MG63 (cell line): ENCODE results near the gene AREG. TPM values are rescaled to one million over a fixed set of nuclear protein-coding genes. Genes with fewer than 3 reads are reported as not detected.

Source experiments
- DNase-seq: peaks from one replicate; pipeline ENCODE4 v3.0.0-alpha.2; 2020
- H3K27me3 ChIP-seq: fragments of 250-450 bp; sonication (Bioruptor Pico); 2 replicates; pipeline ENCODE4 v1.5.1; 2020; ENCODE audit warnings: mild to moderate bottlenecking, moderate library complexity
- H3K36me3 ChIP-seq: fragments of 250-450 bp; sonication (Bioruptor Pico); 2 replicates; pipeline ENCODE4 v1.5.1; 2020; ENCODE audit warnings: mild to moderate bottlenecking, moderate library complexity
- H3K4me3 ChIP-seq: fragments of 250-450 bp; sonication (Bioruptor Pico); 2 replicates; pipeline ENCODE4 v1.5.1; 2020; ENCODE audit warnings: mild to moderate bottlenecking, moderate library complexity
- H3K9me3 ChIP-seq: fragments of 250-450 bp; sonication (Bioruptor Pico); 2 replicates; pipeline ENCODE4 v1.5.1; 2020; ENCODE audit warnings: mild to moderate bottlenecking, moderate library complexity
- total RNA-seq: library from RNA; depleted of rRNA; stranded (reverse); fragments of >200 nt; shearing (Covaris generic); gene quantifications from 2 replicates; pipeline ENCODE4 v1.2.3, GENCODE V29; 2014; ENCODE audit warnings: low replicate concordance; rRNA removed

The AREG gene
- total RNA-seq, 1 experiment from 2014 or later, result not detected

GRCh38 chr4:74475946-74476345, 31.0 kb downstream of the AREG start:
- Histone ChIP-seq H3K4me3 (no peak overlapping the region), H3K27me3 (no peaks in the 10 kb centered on the region), H3K36me3 (no peaks in the 10 kb centered on the region), H3K9me3 (no peaks in the 10 kb centered on the region)
- DNase-seq, result no peak

- Histone ChIP-seq H3K9me3 (no peaks in the 10 kb centered on the region), H3K36me3 (no peaks in the 10 kb centered on the region), H3K4me3 (no peak overlapping the region), H3K27me3 (no peaks in the 10 kb centered on the region)
- DNase-seq, result no peak
Observed at GRCh38 chr4:74479009-74479408, 34.1 kb downstream of the AREG start.

GRCh38 chr4:74480267-74480666, 35.3 kb downstream of the AREG start:
- H3K27me3 ChIP-seq, result no peaks in the 10 kb centered on the region
- H3K9me3 ChIP-seq, result no peaks in the 10 kb centered on the region
- DNase-seq, result no peak
- H3K36me3 ChIP-seq, result no peaks in the 10 kb centered on the region
- H3K4me3 ChIP-seq, result no peak overlapping the region

- H3K27me3 ChIP-seq, result no peaks in the 10 kb centered on the region
- H3K36me3 ChIP-seq, result no peaks in the 10 kb centered on the region
- H3K4me3 ChIP-seq, result no peak overlapping the region
- no peaks in the 10 kb centered on the region for H3K9me3 ChIP-seq
- DNase-seq, result no peak
Observed at GRCh38 chr4:74481891-74482609, 37.1 kb downstream of the AREG start.

- no peak for DNase-seq
- H3K36me3 ChIP-seq, result no peaks in the 10 kb centered on the region
- no peaks in the 10 kb centered on the region for H3K27me3 ChIP-seq
- H3K9me3 ChIP-seq, result no peaks in the 10 kb centered on the region
- no peak overlapping the region for H3K4me3 ChIP-seq
Observed at GRCh38 chr4:74483226-74483911, 38.4 kb downstream of the AREG start.

- no peaks in the 10 kb centered on the region for H3K9me3 ChIP-seq
- no peak for DNase-seq
- no peak overlapping the region for H3K4me3 ChIP-seq
- no peaks in the 10 kb centered on the region for H3K36me3 ChIP-seq
- H3K27me3 ChIP-seq, result no peaks in the 10 kb centered on the region
Observed at GRCh38 chr4:74486905-74487304, 42.0 kb downstream of the AREG start.

- Histone ChIP-seq H3K9me3 (no peaks in the 10 kb centered on the region), H3K27me3 (no peaks in the 10 kb centered on the region), H3K36me3 (no peaks in the 10 kb centered on the region), H3K4me3 (no peak overlapping the region)
- DNase-seq, result no peak
Observed at GRCh38 chr4:74487771-74488170, 42.8 kb downstream of the AREG start.

GRCh38 chr4:74490736-74491135, 45.8 kb downstream of the AREG start:
- Histone ChIP-seq H3K9me3 (no peaks in the 10 kb centered on the region), H3K4me3 (no peak overlapping the region), H3K27me3 (no peaks in the 10 kb centered on the region), H3K36me3 (no peaks in the 10 kb centered on the region)
- DNase-seq, result no peak

GRCh38 chr4:74499986-74500781, 55.2 kb downstream of the AREG start:
- H3K27me3 ChIP-seq, result no peaks in the 10 kb centered on the region
- H3K4me3 ChIP-seq, result no peak overlapping the region
- no peaks in the 10 kb centered on the region for H3K36me3 ChIP-seq
- DNase-seq, result no peak
- H3K9me3 ChIP-seq, result no peaks in the 10 kb centered on the region

GRCh38 chr4:74501579-74501978, 56.6 kb downstream of the AREG start:
- H3K4me3 ChIP-seq, result no peak overlapping the region
- H3K9me3 ChIP-seq, result no peaks in the 10 kb centered on the region
- no peak for DNase-seq
- no peaks in the 10 kb centered on the region for H3K36me3 ChIP-seq
- H3K27me3 ChIP-seq, result no peaks in the 10 kb centered on the region

- Histone ChIP-seq H3K27me3 (no peaks in the 10 kb centered on the region), H3K4me3 (no peak overlapping the region), H3K9me3 (no peaks in the 10 kb centered on the region), H3K36me3 (no peaks in the 10 kb centered on the region)
- DNase-seq, result no peak
Observed at GRCh38 chr4:74503580-74503979, 58.6 kb downstream of the AREG start.

GRCh38 chr4:74504212-74504611, 59.3 kb downstream of the AREG start:
- no peaks in the 10 kb centered on the region for H3K9me3 ChIP-seq
- H3K27me3 ChIP-seq, result no peaks in the 10 kb centered on the region
- no peak for DNase-seq
- no peaks in the 10 kb centered on the region for H3K36me3 ChIP-seq
- no peak overlapping the region for H3K4me3 ChIP-seq

Other genes with a start within 250 kb of the AREG start
- not detected in 2 replicates for gene EPGN, start 136.7 kb upstream of the AREG start, total RNA-seq
- not detected in 2 replicates for gene EREG, start 80.0 kb upstream of the AREG start, total RNA-seq